DND-41 (cell line): ENCODE measurements around the gene MCC.

Experiments used
- EZH2 ChIP-seq: IDR thresholded peaks from 3 replicates; pipeline ENCODE4 v1.6.1; 2012; ENCODE audit warnings: borderline replicate concordance, low read depth, mild to moderate bottlenecking, moderate library complexity, low read length, inconsistent platforms; ENCODE audit not compliant: severe bottlenecking
- TF ChIP-seq, protein P1 (sequence below): IDR thresholded peaks from 2 replicates; pipeline ENCODE4 v1.5.1; 2012; ENCODE audit warnings: borderline replicate concordance, low read length, moderate library complexity, mild to moderate bottlenecking; ENCODE audit not compliant: poor library complexity, severe bottlenecking; ENCODE audit errors: extremely low read depth

DNA sequence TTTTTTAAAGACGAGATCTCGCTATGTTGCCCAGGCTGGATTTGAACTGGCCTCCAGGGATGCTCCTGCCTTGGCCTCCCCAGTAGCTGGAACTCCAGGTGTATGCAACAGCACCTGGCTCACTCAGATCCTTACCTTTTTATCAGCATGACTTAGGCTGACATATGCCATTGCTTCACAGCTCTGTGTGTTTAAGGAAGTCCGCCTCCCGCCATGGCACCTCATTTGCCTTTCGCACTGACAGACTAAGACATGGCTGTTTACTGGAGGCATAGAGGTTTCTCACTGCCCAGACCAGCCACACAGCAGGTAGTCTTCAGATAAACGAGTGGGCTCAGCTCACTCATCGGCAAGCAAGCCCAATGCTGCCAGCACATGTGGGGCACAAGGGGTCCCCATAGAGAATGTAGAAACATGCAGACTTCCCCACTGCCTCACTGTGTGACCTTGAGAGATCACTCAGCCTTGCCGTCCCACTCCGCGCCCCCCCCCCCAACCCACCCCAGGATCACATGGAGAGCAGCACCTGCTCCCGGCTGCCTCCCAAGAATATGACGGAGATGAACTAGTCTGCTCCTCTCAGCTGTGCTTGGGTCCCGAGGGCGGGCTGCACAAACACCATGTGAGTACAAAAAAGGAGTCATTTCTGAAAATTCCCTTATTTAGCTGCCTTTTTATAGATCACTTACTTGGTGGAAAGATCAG lies 448.9 kb downstream of the MCC start:
- TF ChIP-seq, protein P1, sequence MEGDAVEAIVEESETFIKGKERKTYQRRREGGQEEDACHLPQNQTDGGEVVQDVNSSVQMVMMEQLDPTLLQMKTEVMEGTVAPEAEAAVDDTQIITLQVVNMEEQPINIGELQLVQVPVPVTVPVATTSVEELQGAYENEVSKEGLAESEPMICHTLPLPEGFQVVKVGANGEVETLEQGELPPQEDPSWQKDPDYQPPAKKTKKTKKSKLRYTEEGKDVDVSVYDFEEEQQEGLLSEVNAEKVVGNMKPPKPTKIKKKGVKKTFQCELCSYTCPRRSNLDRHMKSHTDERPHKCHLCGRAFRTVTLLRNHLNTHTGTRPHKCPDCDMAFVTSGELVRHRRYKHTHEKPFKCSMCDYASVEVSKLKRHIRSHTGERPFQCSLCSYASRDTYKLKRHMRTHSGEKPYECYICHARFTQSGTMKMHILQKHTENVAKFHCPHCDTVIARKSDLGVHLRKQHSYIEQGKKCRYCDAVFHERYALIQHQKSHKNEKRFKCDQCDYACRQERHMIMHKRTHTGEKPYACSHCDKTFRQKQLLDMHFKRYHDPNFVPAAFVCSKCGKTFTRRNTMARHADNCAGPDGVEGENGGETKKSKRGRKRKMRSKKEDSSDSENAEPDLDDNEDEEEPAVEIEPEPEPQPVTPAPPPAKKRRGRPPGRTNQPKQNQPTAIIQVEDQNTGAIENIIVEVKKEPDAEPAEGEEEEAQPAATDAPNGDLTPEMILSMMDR = no peak
- TF ChIP-seq EZH2 = no peak
